Thymus (tissue), 11 donors: ENCODE data around the gene GOLGA5. TPM values are rescaled to one million over a fixed set of nuclear protein-coding genes. Genes with fewer than 3 reads are reported as not detected.
A peak's percentile ranks its signal among the peaks of the same experiment; 100 is the strongest.
"Not testable (repeated sequence)": the region's sequence is repeated elsewhere in the genome, so short reads cannot be mapped to it uniquely, and the experiment has no call there.

Experiments
- DNase-seq, 9 donors: peaks; one replicate each; pipeline ENCODE4 v3.0.0-alpha.2; 2013; ENCODE audit warnings: low spot score in 9 of 9, low read depth in 6 of 9, missing footprints in 1 of 9
- H3K27ac ChIP-seq, 2 donors: one replicate each; pipeline ENCODE4 v1.5.1; 2013; ENCODE audit warnings: control low read depth in 1 of 2, low read depth in 1 of 2, low read length in 1 of 2, mild to moderate bottlenecking in 1 of 2, moderate library complexity in 1 of 2
- H3K27me3 ChIP-seq, 2 donors: one replicate each; pipeline ENCODE4 v1.5.1; 2013; ENCODE audit warnings: low read length in 1 of 2; ENCODE audit not compliant: control insufficient read depth in 2 of 2, insufficient read depth in 1 of 2
- H3K36me3 ChIP-seq, 2 donors: one replicate each; pipeline ENCODE4 v1.5.1; 2013; ENCODE audit warnings: low read length in 1 of 2, mild to moderate bottlenecking in 1 of 2, moderate library complexity in 1 of 2; ENCODE audit not compliant: control insufficient read depth in 2 of 2, insufficient read depth in 2 of 2
- H3K4me1 ChIP-seq, 2 donors: one replicate each; pipeline ENCODE4 v1.5.1; 2013; ENCODE audit warnings: low read length in 2 of 2; ENCODE audit not compliant: control insufficient read depth in 2 of 2, insufficient read depth in 2 of 2
- H3K4me3 ChIP-seq, 2 donors: one replicate each; pipeline ENCODE4 v1.5.1; 2013; ENCODE audit warnings: low read length in 2 of 2, control low read depth in 1 of 2, mild to moderate bottlenecking in 1 of 2
- H3K9me3 ChIP-seq, 2 donors: one replicate each; pipeline ENCODE4 v1.5.1; 2013; ENCODE audit warnings: low read length in 1 of 2, mild to moderate bottlenecking in 1 of 2; ENCODE audit not compliant: control insufficient read depth in 2 of 2, insufficient read depth in 1 of 2
- WGBS: extraction: QIAGEN DNeasy Blood & Tissue Kit; methylation state at CpG from one replicate; pipeline ENCODE4 v1.1.7; 2013; 5-methylcytosine and 5-hydroxymethylcytosine counted together
- polyA plus RNA-seq: library from polyadenylated mRNA; stranded (reverse); fragments of 200-250 nt; gene quantifications from one replicate; pipeline ENCODE4 v1.2.3, GENCODE V29; 2013
- total RNA-seq: library from RNA; stranded (reverse); fragments of 120-200 nt; gene quantifications from one replicate; pipeline ENCODE4 v1.2.4, GENCODE V29; 2013
- donor health status: healthy.

GOLGA5 gene
- total and polyA plus RNA-seq, 2 donors, result 22.7 to 30.3 TPM

DNA sequence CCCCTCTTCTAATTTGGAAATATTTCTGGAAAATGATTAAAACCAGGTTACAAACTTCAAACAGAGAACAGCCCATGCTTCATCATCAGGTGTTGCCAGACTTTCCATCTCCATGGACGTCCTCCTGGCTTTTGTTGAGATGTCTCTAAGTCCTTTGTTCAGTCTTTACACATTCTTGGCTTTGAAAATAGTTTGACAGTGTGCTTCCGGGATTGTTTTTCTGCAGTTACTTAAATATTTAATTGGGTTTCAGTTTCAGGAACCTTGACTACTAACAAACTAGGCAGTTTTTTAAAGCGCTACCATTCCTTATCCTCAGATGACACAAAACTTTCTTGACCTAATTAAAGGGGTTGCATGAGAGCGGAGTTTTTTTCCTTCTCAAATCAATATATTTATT is 47.8 kb downstream of the GOLGA5 start:
- Histone ChIP-seq H3K36me3 (peaks cover 20 to 23% of the 10 kb centered on the region in 2 donors), H3K4me1 (peaks cover 0 to 3% of the 10 kb centered on the region in 2 donors)
- 95% methylated on average over 4 of the region's 4 CpGs for WGBS

DNA sequence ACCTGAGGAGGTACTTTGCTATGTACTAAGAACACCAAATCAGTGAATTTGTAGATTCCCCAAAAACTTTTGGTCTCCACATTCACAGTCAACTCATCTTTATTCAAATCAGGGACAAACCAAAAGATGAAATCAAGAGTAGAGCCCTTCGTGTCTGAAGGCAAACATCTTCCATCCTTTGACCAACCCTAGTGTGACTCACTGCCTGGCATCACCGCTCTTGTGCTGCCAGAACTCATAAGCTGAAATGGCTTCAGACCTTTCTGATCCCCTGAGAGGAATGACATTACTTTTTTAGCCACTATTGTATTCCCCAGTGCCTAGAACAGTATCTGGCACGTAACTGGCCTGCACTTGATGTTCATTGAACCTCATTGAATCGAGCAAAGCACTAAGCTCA is 50.1 kb downstream of the GOLGA5 start:
- DNase-seq, result no peak
- peaks cover 3 to 9% of the 10 kb centered on the region in 2 donors for H3K4me1 ChIP-seq
- WGBS, result 96% methylated on average over 4 of the region's 4 CpGs

More for the DNA sequence above, 47.8 kb downstream of the GOLGA5 start:
- H3K27me3 ChIP-seq, result no peaks in the 10 kb centered on the region
- DNase-seq, result no peak
- no peak overlapping the region for H3K27ac ChIP-seq
- H3K4me3 ChIP-seq, result no peak overlapping the region
- H3K9me3 ChIP-seq, result no peaks in the 10 kb centered on the region

GRCh38 chr14:92846162-92846897 is 52.2 kb downstream of the GOLGA5 start:
- Histone ChIP-seq H3K36me3 (no peaks in the 10 kb centered on the region), H3K9me3 (no peaks in the 10 kb centered on the region), H3K27ac (no peak overlapping the region), H3K4me3 (no peak overlapping the region), H3K4me1 (peaks cover 3 to 9% of the 10 kb centered on the region in 2 donors), H3K27me3 (no peaks in the 10 kb centered on the region)
- peak in 1 of 9 donors; percentile 9 for DNase-seq
- WGBS, result 90% methylated on average over 2 of the region's 2 CpGs

More for the DNA sequence above, 50.1 kb downstream of the GOLGA5 start:
- peaks cover 10% of the 10 kb centered on the region in 2 donors for H3K36me3 ChIP-seq
- no peaks in the 10 kb centered on the region for H3K9me3 ChIP-seq
- no peak overlapping the region for H3K27ac ChIP-seq
- H3K4me3 ChIP-seq, result no peak overlapping the region
- no peaks in the 10 kb centered on the region for H3K27me3 ChIP-seq

DNA sequence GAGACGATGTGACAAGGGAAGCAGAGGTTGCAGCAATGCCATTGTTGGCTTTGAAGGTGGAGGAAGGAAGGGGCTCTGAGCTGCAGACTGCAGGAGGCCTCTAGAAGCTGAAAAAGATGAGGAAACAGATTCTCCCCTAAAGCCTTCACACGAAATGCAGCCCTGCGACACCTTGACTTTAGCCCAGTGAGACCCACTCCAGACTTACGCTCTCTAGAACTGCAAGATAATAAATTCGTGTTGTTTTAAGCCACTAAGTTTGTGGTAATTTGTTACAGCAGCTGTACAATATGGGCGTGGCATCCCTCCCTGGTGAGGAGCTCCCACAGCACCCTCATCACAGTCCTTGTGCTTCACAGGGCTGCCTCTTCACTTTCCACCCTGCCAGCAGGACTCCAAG is 53.2 kb downstream of the GOLGA5 start:
- WGBS, result 23% methylated on average over 6 of the region's 6 CpGs
- no peaks in the 10 kb centered on the region for H3K27me3 ChIP-seq
- DNase-seq, result peak in 3 of 9 donors; percentile 7 to 36 (median 14)
- no peaks in the 10 kb centered on the region for H3K9me3 ChIP-seq
- no peaks in the 10 kb centered on the region for H3K36me3 ChIP-seq
- no peak overlapping the region for H3K4me3 ChIP-seq
- no peak overlapping the region for H3K27ac ChIP-seq
- peaks cover 3 to 9% of the 10 kb centered on the region in 2 donors for H3K4me1 ChIP-seq

DNA sequence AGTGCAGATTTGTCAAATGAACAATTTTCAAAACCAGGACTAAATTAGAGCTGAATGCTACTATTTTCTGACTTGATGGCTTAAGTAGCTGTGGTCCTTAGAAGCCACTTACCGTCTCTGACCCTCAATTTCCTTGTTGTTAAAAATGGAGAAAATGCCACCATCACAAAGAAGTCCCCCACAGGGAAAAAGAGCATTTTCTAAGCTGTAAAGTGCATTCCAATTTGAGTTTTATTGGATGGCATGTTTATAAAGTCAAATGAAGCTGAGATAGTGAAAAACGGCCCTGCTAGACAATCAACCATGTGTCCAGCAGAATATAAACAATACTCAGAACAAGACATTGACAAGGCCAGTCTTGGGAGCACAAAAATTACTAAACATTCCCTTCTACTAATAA is 53.6 kb downstream of the GOLGA5 start:
- Histone ChIP-seq H3K4me3 (no peak overlapping the region), H3K27ac (no peak overlapping the region), H3K36me3 (no peaks in the 10 kb centered on the region), H3K4me1 (peaks cover 3 to 9% of the 10 kb centered on the region in 2 donors), H3K9me3 (peaks cover 0 to 2% of the 10 kb centered on the region in 2 donors), H3K27me3 (no peaks in the 10 kb centered on the region)
- 93% methylated on average over 2 of the region's 2 CpGs for WGBS
- no peak for DNase-seq

- Histone ChIP-seq H3K27ac (no peak overlapping the region), H3K27me3 (no peaks in the 10 kb centered on the region), H3K4me1 (peaks cover 3 to 9% of the 10 kb centered on the region in 2 donors), H3K4me3 (no peak overlapping the region), H3K9me3 (peaks cover 0 to 6% of the 10 kb centered on the region in 2 donors), H3K36me3 (no peaks in the 10 kb centered on the region)
- WGBS, result 8% methylated on average over 4 of the region's 4 CpGs
- no peak for DNase-seq
These were observed 54.8 kb downstream of the GOLGA5 start for GRCh38 chr14:92848887-92849286.

DNA sequence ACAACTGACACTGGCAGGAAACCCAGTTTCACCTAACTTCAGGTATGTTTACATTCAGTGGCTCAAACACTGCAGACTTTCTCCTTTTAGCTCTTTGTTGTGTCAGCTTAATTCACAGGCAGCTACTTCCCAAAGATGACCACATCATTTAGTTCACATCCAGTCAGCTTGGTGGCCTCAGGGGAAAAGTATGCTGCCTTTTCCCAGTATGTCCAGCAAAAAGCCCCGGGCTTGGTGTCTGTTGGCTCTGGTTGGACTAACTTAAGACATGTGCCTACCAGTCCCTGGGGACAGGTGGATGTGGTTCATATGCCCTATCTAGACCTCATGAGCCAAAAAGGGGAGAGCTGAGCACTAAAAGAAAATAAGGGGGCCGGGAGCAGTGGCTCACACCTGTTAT is 56.4 kb downstream of the GOLGA5 start:
- 93% methylated on average over 2 of the region's 2 CpGs for WGBS
- H3K4me1 ChIP-seq, result peaks cover 3 to 9% of the 10 kb centered on the region in 2 donors
- H3K9me3 ChIP-seq, result peaks cover 0 to 6% of the 10 kb centered on the region in 2 donors
- H3K27me3 ChIP-seq, result no peaks in the 10 kb centered on the region
- DNase-seq, result no peak
- no peaks in the 10 kb centered on the region for H3K36me3 ChIP-seq
- no peak overlapping the region for H3K27ac ChIP-seq
- H3K4me3 ChIP-seq, result no peak overlapping the region

GRCh38 chr14:92853136-92853535 is 59.0 kb downstream of the GOLGA5 start:
- WGBS, result 89% methylated on average over 8 of the region's 8 CpGs
- not testable (repeated sequence) for H3K27me3 ChIP-seq, H3K4me3 ChIP-seq

DNA sequence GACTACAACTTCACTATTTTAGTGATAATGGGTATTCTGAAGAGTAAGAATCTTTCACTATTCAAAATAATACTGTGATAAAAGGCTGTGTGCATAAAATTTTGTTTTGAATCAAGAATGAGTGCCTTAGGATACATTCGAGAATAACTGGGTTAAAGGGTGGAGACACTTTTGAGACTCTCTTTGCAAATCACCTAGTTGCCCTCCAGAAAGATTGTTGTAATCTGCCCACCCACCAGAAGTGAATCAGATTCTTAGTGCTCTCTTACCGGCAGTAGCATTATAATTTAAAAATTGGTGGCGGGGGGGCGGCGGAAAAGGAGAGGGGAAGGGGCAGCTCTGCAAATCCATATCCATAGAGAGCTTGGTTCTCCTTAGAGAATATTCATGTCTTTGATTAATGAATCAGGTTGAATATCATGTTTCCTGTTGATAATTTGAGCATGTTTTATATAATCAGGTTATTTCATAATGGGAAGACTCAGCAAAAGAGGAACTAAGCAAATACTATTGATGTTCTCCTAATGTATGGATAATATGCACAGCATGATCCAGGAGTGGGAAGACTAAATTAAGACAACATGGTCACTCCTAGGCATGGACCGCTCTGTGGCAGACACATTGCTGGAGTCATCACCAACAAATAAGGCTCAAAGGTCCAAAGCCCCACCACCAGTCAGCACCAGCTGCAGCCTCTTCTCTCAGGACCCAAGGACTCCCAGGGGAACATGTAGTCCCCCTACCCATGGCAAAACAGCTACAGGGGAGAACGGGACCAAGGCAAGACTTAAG is 66.1 kb downstream of the GOLGA5 start:
- H3K27ac ChIP-seq, result no peak overlapping the region
- H3K4me1 ChIP-seq, result no peaks in the 10 kb centered on the region
- H3K36me3 ChIP-seq, result no peaks in the 10 kb centered on the region
- no peak for DNase-seq
- H3K27me3 ChIP-seq, result no peaks in the 10 kb centered on the region
- no peaks in the 10 kb centered on the region for H3K9me3 ChIP-seq
- no peak overlapping the region for H3K4me3 ChIP-seq
- WGBS, result 78% methylated on average over 7 of the region's 7 CpGs

More at GRCh38 chr14:92853136-92853535, 59.0 kb downstream of the GOLGA5 start:
- not testable (repeated sequence) for H3K9me3 ChIP-seq, H3K4me1 ChIP-seq, DNase-seq, H3K36me3 ChIP-seq, H3K27ac ChIP-seq
